Erythroblast (primary cell): ENCODE data around the gene CYB561.

Source experiments
- GATA1 ChIP-seq: IDR thresholded peaks from 2 replicates; pipeline ENCODE4 v1.6.1; 2011; ENCODE audit warnings: low read depth, mild to moderate bottlenecking, control low read depth, low read length, moderate library complexity
- POLR2A ChIP-seq: IDR thresholded peaks from 2 replicates; pipeline ENCODE4 v1.6.1; 2011; ENCODE audit warnings: mild to moderate bottlenecking, low read length

GRCh38 chr17:63387656-63388340 is 58.3 kb downstream of the CYB561 start:
- no peak for TF ChIP-seq POLR2A
- no peak for TF ChIP-seq GATA1
